HT-29 (cell line): ENCODE measurements around the gene ERP44. TPM values are rescaled to one million over a fixed set of nuclear protein-coding genes. Genes with fewer than 3 reads are reported as not detected.
"Not testable (repeated sequence)": the region's sequence is repeated elsewhere in the genome, so short reads cannot be mapped to it uniquely, and the experiment has no call there.

Experiments
- DNase-seq: peaks from one replicate; pipeline ENCODE4 v3.0.0-alpha.2; 2015; ENCODE audit warnings: low spot score
- total RNA-seq: library from RNA; depleted of rRNA; stranded (reverse); fragments of >200 nt; shearing (Covaris generic); gene quantifications from 2 replicates; pipeline ENCODE4 v1.2.3, GENCODE V29; 2014; rRNA removed

ERP44 gene
- 6.6 and 6.8 TPM in 2 replicates for total RNA-seq

DNA sequence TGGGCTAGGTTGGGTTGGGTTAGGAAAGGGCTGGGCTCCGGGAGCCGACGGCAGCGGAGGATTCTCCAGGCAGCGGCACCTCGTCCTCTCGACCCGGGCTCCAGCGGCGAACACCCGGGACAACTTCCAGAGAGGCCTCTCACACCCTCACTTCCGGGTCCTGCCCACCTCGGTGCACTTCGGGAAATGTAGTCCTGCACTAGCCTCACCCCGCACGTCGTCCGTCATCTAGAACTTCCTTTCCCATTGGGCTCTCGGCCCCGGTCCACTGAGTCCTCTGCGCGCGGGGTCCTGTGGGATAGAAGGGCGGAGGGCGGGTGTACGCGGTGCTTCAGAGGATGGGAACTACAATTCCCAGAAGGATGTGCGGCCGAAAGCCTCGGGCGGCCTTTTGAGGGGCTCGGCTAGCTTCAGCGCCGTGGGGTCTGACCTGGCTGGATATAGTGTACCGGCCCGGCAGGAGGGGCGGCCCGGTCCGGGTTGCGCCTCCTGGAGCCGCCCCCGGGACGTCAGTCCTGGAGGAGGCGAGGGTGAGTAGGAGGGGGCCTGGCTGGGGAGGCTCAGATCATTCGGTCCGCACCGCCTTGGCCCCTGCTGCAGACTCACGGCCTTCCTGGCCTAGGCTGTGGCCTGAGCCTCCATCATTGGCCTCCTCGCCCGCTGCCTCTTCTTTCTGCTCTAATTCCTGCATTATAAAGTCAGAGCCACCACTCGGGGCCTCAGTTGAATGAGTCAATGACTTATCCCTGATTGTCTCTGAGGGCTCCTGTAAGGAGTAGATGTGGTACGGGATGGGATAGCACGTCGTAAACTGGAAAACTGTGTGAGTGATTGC lies at the start of gene ERP44, which contains the start of gene INVS:
ERP44 (minus strand) TSS at position 114 of the 835 bp plus-strand sequence. CDS start 160 bp downstream, outside the sequence.
INVS (plus strand) TSS at position 357 of the 835 bp plus-strand sequence. CDS start 5,279 bp downstream, outside the sequence.
- DNase-seq: peak; percentile 98

GRCh38 chr9:100145976-100146375 lies 47.2 kb upstream of the ERP44 start:
- not testable (repeated sequence) for DNase-seq

- not testable (repeated sequence) for DNase-seq
Measured at GRCh38 chr9:100145167-100145934, 46.6 kb upstream of the ERP44 start.

GRCh38 chr9:100141862-100142261 lies 43.1 kb upstream of the ERP44 start:
- DNase-seq: not testable (repeated sequence)

DNA sequence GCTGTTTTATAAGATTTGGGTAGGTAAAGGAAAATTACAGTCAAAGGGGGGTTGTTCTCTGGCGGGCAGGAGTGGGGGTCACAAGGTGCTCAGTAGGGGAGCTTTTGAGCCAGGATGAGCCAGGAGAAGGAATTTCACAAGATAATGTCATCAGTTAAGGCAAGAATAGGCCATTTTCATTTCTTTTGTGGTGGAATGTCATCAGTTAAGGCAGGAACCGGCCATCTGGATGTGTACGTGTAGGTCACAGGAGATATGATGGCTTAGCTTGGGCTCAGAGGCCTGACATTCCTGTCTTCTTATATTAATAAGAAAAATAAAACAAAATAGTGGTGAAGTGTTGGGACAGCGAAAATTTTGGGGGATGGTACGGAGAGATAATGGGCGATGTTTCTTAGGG lies 41.5 kb upstream of the ERP44 start:
- DNase-seq: not testable (repeated sequence)

DNA sequence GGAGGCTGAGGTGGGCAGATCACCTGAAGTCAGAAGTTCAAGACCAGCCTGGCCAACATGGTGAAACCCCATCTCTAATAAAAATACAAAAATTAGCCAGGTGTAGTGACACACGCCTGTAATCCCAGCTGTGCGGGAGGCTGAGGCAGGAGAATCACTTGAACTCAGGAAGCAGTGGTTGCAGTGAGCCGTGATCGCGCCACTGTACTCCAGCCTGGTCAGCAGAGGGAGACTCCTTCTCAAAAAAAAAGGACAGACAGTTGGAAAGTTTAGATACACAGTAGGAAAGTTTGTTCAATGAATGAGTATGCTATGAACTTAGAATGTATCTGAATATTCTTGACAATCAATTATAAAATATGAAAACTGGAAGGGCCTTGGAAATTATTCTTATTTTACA lies 38.0 kb upstream of the ERP44 start:
- DNase-seq: peak; percentile 11

- no peak for DNase-seq
Measured at GRCh38 chr9:100134731-100135130, 35.9 kb upstream of the ERP44 start.

GRCh38 chr9:100131875-100132430 lies 33.2 kb upstream of the ERP44 start:
- DNase-seq: no peak

GRCh38 chr9:100131216-100131615 lies 32.4 kb upstream of the ERP44 start:
- no peak for DNase-seq

- DNase-seq: no peak
Measured at GRCh38 chr9:100129772-100130171, 31.0 kb upstream of the ERP44 start.

DNA sequence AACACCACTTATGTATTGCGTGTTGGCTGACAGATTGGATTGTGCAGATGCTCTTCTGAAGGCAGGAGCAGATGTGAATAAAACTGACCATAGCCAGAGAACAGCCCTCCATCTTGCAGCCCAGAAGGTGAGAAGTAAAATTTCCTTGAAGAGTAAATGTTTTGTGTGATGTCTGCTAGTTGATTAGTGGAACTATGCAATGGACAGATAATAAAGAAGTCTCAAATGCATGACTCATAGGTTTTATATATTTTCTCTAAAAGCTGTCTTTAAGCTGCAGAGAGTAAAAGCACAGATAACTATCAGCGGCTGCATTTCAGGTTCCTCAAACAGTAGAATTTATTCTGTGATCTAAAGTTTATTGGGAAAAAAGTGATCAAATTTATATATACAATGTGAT lies 27.6 kb upstream of the ERP44 start:
- no peak for DNase-seq

- no peak for DNase-seq
Measured at GRCh38 chr9:100125910-100126309, 27.1 kb upstream of the ERP44 start.

DNA sequence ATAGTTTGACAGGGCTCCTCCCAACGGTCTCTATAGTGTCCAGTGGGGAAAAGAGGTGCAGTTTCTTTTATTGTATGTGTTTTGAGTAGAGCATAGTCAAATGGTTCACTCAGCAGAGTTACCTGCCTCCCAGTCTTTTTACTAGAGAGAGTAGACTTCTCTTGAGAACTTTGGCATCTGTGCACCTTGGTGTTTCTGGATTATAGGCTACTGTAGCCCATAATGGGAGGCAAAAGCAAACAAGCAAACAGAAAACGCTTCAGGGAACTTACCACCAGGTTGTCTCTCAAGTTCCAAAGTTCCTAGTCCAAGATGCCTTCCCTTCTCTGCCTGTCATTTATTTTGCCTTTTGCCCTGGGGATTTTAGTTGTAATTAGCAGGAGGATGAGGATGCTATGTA lies 26.4 kb upstream of the ERP44 start:
- DNase-seq: no peak

- DNase-seq: no peak
Measured at GRCh38 chr9:100120286-100120685, 21.5 kb upstream of the ERP44 start.

DNA sequence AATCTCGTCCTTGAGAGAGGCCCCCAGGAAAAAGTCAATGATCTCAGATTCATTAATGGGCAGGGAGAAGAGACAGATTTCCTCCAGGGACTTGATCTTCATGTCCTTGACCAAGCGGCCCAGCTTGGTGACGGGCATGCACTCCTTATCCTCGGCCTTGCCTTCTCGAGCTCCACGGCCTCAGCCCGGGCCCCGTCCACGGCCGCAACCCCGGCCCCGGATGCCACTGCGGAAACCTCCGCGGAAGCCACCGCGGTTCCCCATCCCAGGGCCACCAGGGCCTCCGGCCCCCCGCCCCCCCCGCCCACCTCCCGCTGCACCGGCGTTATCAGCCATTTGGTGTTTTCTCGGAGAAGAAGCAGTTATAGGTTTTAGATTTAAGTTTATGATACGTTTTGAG lies 18.5 kb upstream of the ERP44 start:
- DNase-seq: no peak

GRCh38 chr9:100112677-100113336 lies 14.0 kb upstream of the ERP44 start:
- no peak for DNase-seq

- no peak for DNase-seq
Measured at GRCh38 chr9:100111235-100111634, 12.4 kb upstream of the ERP44 start.

DNA sequence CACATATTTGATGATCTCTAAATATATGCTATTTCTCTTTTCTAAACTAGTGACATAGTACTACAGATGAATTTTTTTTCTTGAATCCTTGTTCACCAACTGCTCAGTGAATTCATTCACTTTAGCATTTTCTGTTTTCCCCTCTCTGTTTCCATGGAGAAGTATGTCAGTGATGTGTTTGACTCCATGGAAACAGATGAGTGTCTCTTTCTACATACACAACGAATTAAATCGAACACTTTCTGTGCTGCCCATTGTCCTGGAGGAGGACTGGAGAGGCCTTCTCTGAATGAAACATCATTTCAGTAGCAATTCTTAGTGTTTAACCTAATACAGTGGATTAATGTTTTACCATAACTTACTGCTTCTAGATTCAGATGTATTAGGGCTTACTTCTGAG lies 9.8 kb upstream of the ERP44 start:
- DNase-seq: no peak

GRCh38 chr9:100106616-100107015 lies 7.8 kb upstream of the ERP44 start:
- no peak for DNase-seq

DNA sequence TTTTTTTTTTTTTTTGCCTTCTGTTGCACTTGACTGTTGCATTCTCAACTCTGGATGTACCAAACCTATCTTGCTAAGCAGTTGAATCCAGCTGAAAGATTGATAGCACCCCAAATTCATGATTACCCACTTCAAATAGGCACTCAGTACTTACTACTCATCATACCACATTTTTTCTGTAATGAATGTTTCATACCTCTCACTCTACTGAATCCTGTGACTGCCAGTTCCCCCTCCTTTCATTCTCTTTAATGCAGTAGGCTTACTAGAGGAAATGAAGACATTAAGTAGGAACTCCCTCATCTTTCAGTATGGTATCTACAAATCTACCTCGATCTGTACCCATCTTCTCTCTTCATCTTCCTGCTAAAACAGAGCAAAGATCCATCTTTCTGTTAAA lies 7.1 kb upstream of the ERP44 start:
- no peak for DNase-seq

GRCh38 chr9:100104314-100104713 lies 5.5 kb upstream of the ERP44 start:
- DNase-seq: no peak

GRCh38 chr9:100101608-100102007 lies 2.8 kb upstream of the ERP44 start:
- no peak for DNase-seq
